Cardiac muscle cell (in vitro differentiated cells and primary cell): ENCODE data around the gene HSPB2. TPM values are rescaled to one million over a fixed set of nuclear protein-coding genes. Genes with fewer than 3 reads are reported as not detected.

Experiments used
- DNase-seq, 2 donors: peaks; one replicate each; pipeline versions ENCODE4 v3.0.0 to v3.0.0-alpha.2; 2010 to 2017; ENCODE audit warnings: low read depth in 1 of 2, low spot score in 1 of 2
- H3K27ac ChIP-seq: fragments of 200-600 bp; sonication (generic); 2 replicates; pipeline ENCODE4 v1.5.1; 2016
- H3K27me3 ChIP-seq: fragments of 200-600 bp; sonication (generic); 2 replicates; pipeline ENCODE4 v1.6.0; 2016; ENCODE audit warnings: control low read depth
- H3K36me3 ChIP-seq: fragments of 200-600 bp; sonication (generic); 2 replicates; pipeline ENCODE4 v1.5.1; 2016; ENCODE audit warnings: control low read depth
- H3K4me1 ChIP-seq: fragments of 200-600 bp; sonication (generic); 2 replicates; pipeline ENCODE4 v1.8.1; 2017; ENCODE audit warnings: low read depth, mild to moderate bottlenecking, mixed run types
- H3K4me3 ChIP-seq: fragments of 200-600 bp; sonication (generic); 2 replicates; pipeline ENCODE4 v1.5.1; 2016; ENCODE audit warnings: mild to moderate bottlenecking
- H3K9me3 ChIP-seq: fragments of 200-600 bp; sonication (generic); 2 replicates; pipeline ENCODE4 v1.5.1; 2017; ENCODE audit warnings: low read depth, mild to moderate bottlenecking, control low read depth
- CTCF ChIP-seq: IDR thresholded peaks from 2 replicates; pipeline ENCODE4 v1.5.1; 2012; ENCODE audit warnings: low read depth, mild to moderate bottlenecking, low read length
- polyA plus RNA-seq: library from polyadenylated mRNA; unstranded; fragments of >200 nt; fragmentation: Nextera tagmentation; extraction: Ambion mirVana; gene quantifications from 2 replicates; pipeline ENCODE4 v1.2.1, GENCODE V29; 2016
- total RNA-seq: library from RNA; depleted of rRNA; stranded (reverse); fragments of >200 nt; gene quantifications from 2 replicates; pipeline ENCODE4 v1.2.3, GENCODE V29; 2016

Gene HSPB2
- total and polyA plus RNA-seq, 2 experiments from 2014 or later: 0.36 to 6.6 TPM

GRCh38 chr11:111922803-111923202, 10.3 kb downstream of the HSPB2 start:
- no peaks in the 10 kb centered on the region for H3K9me3 ChIP-seq
- peak overlapping the region; percentile 90 for H3K27ac ChIP-seq
- peaks cover 35% of the 10 kb centered on the region for H3K4me1 ChIP-seq
- H3K4me3 ChIP-seq: no peak overlapping the region
- no peak for TF ChIP-seq CTCF
- DNase-seq: peak in 1 of 2 donors; percentile 91
- H3K36me3 ChIP-seq: no peaks in the 10 kb centered on the region
- H3K27me3 ChIP-seq: no peaks in the 10 kb centered on the region

GRCh38 chr11:111923351-111923788, 10.8 kb downstream of the HSPB2 start:
- peak in 1 of 2 donors; percentile 65 for DNase-seq
- Histone ChIP-seq H3K4me1 (peaks cover 33% of the 10 kb centered on the region), H3K27me3 (no peaks in the 10 kb centered on the region), H3K4me3 (no peak overlapping the region), H3K36me3 (no peaks in the 10 kb centered on the region), H3K9me3 (no peaks in the 10 kb centered on the region), H3K27ac (peak overlapping the region; percentile 90)
- no peak for TF ChIP-seq CTCF

- Histone ChIP-seq H3K36me3 (no peaks in the 10 kb centered on the region), H3K4me3 (no peak overlapping the region), H3K9me3 (no peaks in the 10 kb centered on the region), H3K4me1 (peaks cover 27% of the 10 kb centered on the region), H3K27ac (peak overlapping the region; percentile 90), H3K27me3 (no peaks in the 10 kb centered on the region)
- TF ChIP-seq CTCF: no peak
- no peak for DNase-seq
Measured at GRCh38 chr11:111923951-111924350, 11.4 kb downstream of the HSPB2 start.

GRCh38 chr11:111925953-111926352, 13.4 kb downstream of the HSPB2 start:
- H3K36me3 ChIP-seq: no peaks in the 10 kb centered on the region
- DNase-seq: no peak
- H3K4me1 ChIP-seq: peaks cover 25% of the 10 kb centered on the region
- TF ChIP-seq CTCF: no peak
- peak overlapping the region; percentile 90 for H3K27ac ChIP-seq
- no peaks in the 10 kb centered on the region for H3K27me3 ChIP-seq
- no peaks in the 10 kb centered on the region for H3K9me3 ChIP-seq
- H3K4me3 ChIP-seq: no peak overlapping the region

GRCh38 chr11:111926505-111927391, 14.2 kb downstream of the HSPB2 start:
- no peaks in the 10 kb centered on the region for H3K36me3 ChIP-seq
- H3K4me1 ChIP-seq: peaks cover 25% of the 10 kb centered on the region
- no peaks in the 10 kb centered on the region for H3K27me3 ChIP-seq
- peak; percentile 97 to 99 for DNase-seq
- TF ChIP-seq CTCF: no peak
- H3K4me3 ChIP-seq: peak overlapping the region; percentile 21
- H3K9me3 ChIP-seq: no peaks in the 10 kb centered on the region
- H3K27ac ChIP-seq: peak overlapping the region; percentile 90
